Measurements from ENCODE around the gene LRIT3.

DNA sequence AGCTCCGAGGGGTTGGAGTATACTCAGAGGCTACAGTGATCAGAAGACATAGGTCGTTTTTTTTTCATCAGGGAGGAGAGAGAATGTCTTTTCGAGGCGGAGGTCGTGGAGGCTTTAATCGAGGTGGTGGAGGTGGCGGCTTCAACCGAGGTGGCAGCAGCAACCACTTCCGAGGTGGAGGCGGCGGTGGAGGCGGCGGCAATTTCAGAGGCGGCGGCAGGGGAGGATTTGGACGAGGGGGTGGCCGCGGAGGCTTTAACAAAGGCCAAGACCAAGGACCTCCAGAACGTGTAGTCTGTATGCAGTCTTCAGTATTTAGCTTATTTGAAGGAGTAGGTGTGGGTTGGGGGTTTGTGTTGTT is 31.8 kb upstream of the LRIT3 start:
- TF ChIP-seq ZNF274 (IDR thresholded peaks at IDR 0.05; ENCODE audit: low read depth, low read length): no peak
- TF ChIP-seq YY1 (IDR thresholded peaks at IDR 0.05; ENCODE audit: insufficient read depth, insufficient read length): no peak
